Measurements from ENCODE around the gene GMDS.

The GMDS gene

GRCh38 chr6:1800845-1801244 lies 444.6 kb downstream of the GMDS start:
- Mint-ChIP-seq H3K9me3 (no peaks in the 10 kb centered on the region), H3K36me3 (ENCODE audit: low read depth) (no peaks in the 10 kb centered on the region)

GRCh38 chr6:1798965-1799325 lies 446.5 kb downstream of the GMDS start:
- Mint-ChIP-seq H3K27me3 (ENCODE audit: low read depth) (no peaks in the 10 kb centered on the region), H3K36me3 (ENCODE audit: low read depth) (no peaks in the 10 kb centered on the region), H3K4me1 (ENCODE audit: low read depth) (peaks cover 4% of the 10 kb centered on the region), H3K27ac (no peak overlapping the region), H3K9me3 (no peaks in the 10 kb centered on the region), H3K4me3 (no peak overlapping the region)

More at GRCh38 chr6:1800845-1801244, 444.6 kb downstream of the GMDS start:
- Mint-ChIP-seq H3K4me1 (ENCODE audit: low read depth) (peaks cover 4% of the 10 kb centered on the region), H3K27me3 (ENCODE audit: low read depth) (no peaks in the 10 kb centered on the region), H3K4me3 (no peak overlapping the region), H3K27ac (no peak overlapping the region)

GRCh38 chr6:1798303-1798964 lies 447.0 kb downstream of the GMDS start:
- H3K9me3 Mint-ChIP-seq = no peaks in the 10 kb centered on the region
- no peak overlapping the region for H3K27ac Mint-ChIP-seq
- H3K4me3 Mint-ChIP-seq = no peak overlapping the region
- H3K36me3 Mint-ChIP-seq (ENCODE audit: low read depth) = no peaks in the 10 kb centered on the region
- no peaks in the 10 kb centered on the region for H3K27me3 Mint-ChIP-seq (ENCODE audit: low read depth)
- H3K4me1 Mint-ChIP-seq (ENCODE audit: low read depth) = peaks cover 4% of the 10 kb centered on the region

- no peaks in the 10 kb centered on the region for H3K36me3 Mint-ChIP-seq (ENCODE audit: low read depth)
- no peak overlapping the region for H3K4me3 Mint-ChIP-seq
- H3K27me3 Mint-ChIP-seq (ENCODE audit: low read depth) = no peaks in the 10 kb centered on the region
- no peak overlapping the region for H3K27ac Mint-ChIP-seq
- no peaks in the 10 kb centered on the region for H3K9me3 Mint-ChIP-seq
- peaks cover 4% of the 10 kb centered on the region for H3K4me1 Mint-ChIP-seq (ENCODE audit: low read depth)
These were observed 447.6 kb downstream of the GMDS start for GRCh38 chr6:1797801-1798200.

GRCh38 chr6:1796706-1797529 lies 448.5 kb downstream of the GMDS start:
- no peaks in the 10 kb centered on the region for H3K27me3 Mint-ChIP-seq (ENCODE audit: low read depth)
- H3K36me3 Mint-ChIP-seq (ENCODE audit: low read depth) = no peaks in the 10 kb centered on the region
- no peak overlapping the region for H3K4me3 Mint-ChIP-seq
- no peaks in the 10 kb centered on the region for H3K9me3 Mint-ChIP-seq
- peaks cover 4% of the 10 kb centered on the region for H3K4me1 Mint-ChIP-seq (ENCODE audit: low read depth)
- no peak overlapping the region for H3K27ac Mint-ChIP-seq

GRCh38 chr6:1795910-1796309 lies 449.5 kb downstream of the GMDS start:
- no peaks in the 10 kb centered on the region for H3K36me3 Mint-ChIP-seq (ENCODE audit: low read depth)
- H3K27ac Mint-ChIP-seq = no peak overlapping the region
- H3K4me1 Mint-ChIP-seq (ENCODE audit: low read depth) = peaks cover 4% of the 10 kb centered on the region
- H3K4me3 Mint-ChIP-seq = no peak overlapping the region
- H3K9me3 Mint-ChIP-seq = no peaks in the 10 kb centered on the region
- no peaks in the 10 kb centered on the region for H3K27me3 Mint-ChIP-seq (ENCODE audit: low read depth)

GRCh38 chr6:1792989-1793388 lies 452.4 kb downstream of the GMDS start:
- Mint-ChIP-seq H3K27me3 (ENCODE audit: low read depth) (no peaks in the 10 kb centered on the region), H3K4me1 (ENCODE audit: low read depth) (peaks cover 4% of the 10 kb centered on the region), H3K9me3 (no peaks in the 10 kb centered on the region), H3K4me3 (no peak overlapping the region), H3K27ac (no peak overlapping the region), H3K36me3 (ENCODE audit: low read depth) (no peaks in the 10 kb centered on the region)

GRCh38 chr6:1790684-1791083 lies 454.7 kb downstream of the GMDS start:
- Mint-ChIP-seq H3K27ac (no peak overlapping the region), H3K36me3 (ENCODE audit: low read depth) (no peaks in the 10 kb centered on the region), H3K4me1 (ENCODE audit: low read depth) (no peaks in the 10 kb centered on the region), H3K9me3 (no peaks in the 10 kb centered on the region), H3K27me3 (ENCODE audit: low read depth) (no peaks in the 10 kb centered on the region), H3K4me3 (no peak overlapping the region)

GRCh38 chr6:1789092-1789491 lies 456.3 kb downstream of the GMDS start:
- Mint-ChIP-seq H3K36me3 (ENCODE audit: low read depth) (no peaks in the 10 kb centered on the region), H3K27ac (no peak overlapping the region), H3K27me3 (ENCODE audit: low read depth) (no peaks in the 10 kb centered on the region)

GRCh38 chr6:1787894-1788293 lies 457.5 kb downstream of the GMDS start:
- no peaks in the 10 kb centered on the region for H3K9me3 Mint-ChIP-seq
- no peaks in the 10 kb centered on the region for H3K4me1 Mint-ChIP-seq (ENCODE audit: low read depth)
- H3K36me3 Mint-ChIP-seq (ENCODE audit: low read depth) = no peaks in the 10 kb centered on the region
- no peak overlapping the region for H3K4me3 Mint-ChIP-seq
- no peaks in the 10 kb centered on the region for H3K27me3 Mint-ChIP-seq (ENCODE audit: low read depth)
- H3K27ac Mint-ChIP-seq = no peak overlapping the region

More at GRCh38 chr6:1789092-1789491, 456.3 kb downstream of the GMDS start:
- Mint-ChIP-seq H3K9me3 (no peaks in the 10 kb centered on the region), H3K4me3 (no peak overlapping the region), H3K4me1 (ENCODE audit: low read depth) (no peaks in the 10 kb centered on the region)

GRCh38 chr6:1786455-1787453 lies 458.7 kb downstream of the GMDS start:
- Mint-ChIP-seq H3K4me3 (no peak overlapping the region), H3K27ac (no peak overlapping the region), H3K27me3 (ENCODE audit: low read depth) (no peaks in the 10 kb centered on the region), H3K9me3 (no peaks in the 10 kb centered on the region), H3K36me3 (ENCODE audit: low read depth) (no peaks in the 10 kb centered on the region), H3K4me1 (ENCODE audit: low read depth) (no peaks in the 10 kb centered on the region)

- H3K27me3 Mint-ChIP-seq (ENCODE audit: low read depth) = no peaks in the 10 kb centered on the region
- H3K4me1 Mint-ChIP-seq (ENCODE audit: low read depth) = no peaks in the 10 kb centered on the region
- no peaks in the 10 kb centered on the region for H3K9me3 Mint-ChIP-seq
These were observed 461.0 kb downstream of the GMDS start for GRCh38 chr6:1784422-1784884.

GRCh38 chr6:1781817-1782184 lies 463.6 kb downstream of the GMDS start:
- H3K36me3 Mint-ChIP-seq (ENCODE audit: low read depth) = no peaks in the 10 kb centered on the region
- no peaks in the 10 kb centered on the region for H3K9me3 Mint-ChIP-seq
- H3K27me3 Mint-ChIP-seq (ENCODE audit: low read depth) = no peaks in the 10 kb centered on the region
- H3K4me1 Mint-ChIP-seq (ENCODE audit: low read depth) = no peaks in the 10 kb centered on the region
- H3K4me3 Mint-ChIP-seq = no peak overlapping the region
- no peak overlapping the region for H3K27ac Mint-ChIP-seq

More at GRCh38 chr6:1784422-1784884, 461.0 kb downstream of the GMDS start:
- no peak overlapping the region for H3K4me3 Mint-ChIP-seq
- H3K27ac Mint-ChIP-seq = no peak overlapping the region
- no peaks in the 10 kb centered on the region for H3K36me3 Mint-ChIP-seq (ENCODE audit: low read depth)

GRCh38 chr6:1781152-1781816 lies 464.1 kb downstream of the GMDS start:
- no peak overlapping the region for H3K4me3 Mint-ChIP-seq
- no peaks in the 10 kb centered on the region for H3K36me3 Mint-ChIP-seq (ENCODE audit: low read depth)
- H3K4me1 Mint-ChIP-seq (ENCODE audit: low read depth) = no peaks in the 10 kb centered on the region
- no peak overlapping the region for H3K27ac Mint-ChIP-seq
- no peaks in the 10 kb centered on the region for H3K27me3 Mint-ChIP-seq (ENCODE audit: low read depth)
- H3K9me3 Mint-ChIP-seq = no peaks in the 10 kb centered on the region
